ENCODE measurements around the gene CCDC102A. TPM values are rescaled to one million over a fixed set of nuclear protein-coding genes. Genes with fewer than 3 reads are reported as not detected.
"Not testable (repeated sequence)": the region's sequence is repeated elsewhere in the genome, so short reads cannot be mapped to it uniquely, and the experiment has no call there.

Gene CCDC102A
- total RNA-seq, 1 experiment from 2014 or later = 11.1 TPM

GRCh38 chr16:57570301-57571070 lies 34.1 kb upstream of the CCDC102A start:
- no peak for DNase-seq
- Histone ChIP-seq H3K36me3 (no peaks in the 10 kb centered on the region), H3K4me3 (no peak overlapping the region), H3K27ac (no peak overlapping the region), H3K9me3 (replicated peaks) (no peaks in the 10 kb centered on the region), H3K27me3 (peaks cover 20% of the 10 kb centered on the region; the same call in 1 of the 2 replicates), H3K4me1 (no peaks in the 10 kb centered on the region)

- no peaks in the 10 kb centered on the region for H3K4me1 ChIP-seq
- no peak overlapping the region for H3K4me3 ChIP-seq
- H3K27me3 ChIP-seq = peaks cover 16% of the 10 kb centered on the region; the same call in 1 of the 2 replicates
- no peak overlapping the region for H3K27ac ChIP-seq
- no peaks in the 10 kb centered on the region for H3K36me3 ChIP-seq
- H3K9me3 ChIP-seq (replicated peaks) = no peaks in the 10 kb centered on the region
- DNase-seq = no peak
Observed at GRCh38 chr16:57569306-57569946, 33.1 kb upstream of the CCDC102A start.

- not testable (repeated sequence) for H3K36me3 ChIP-seq; H3K4me1 ChIP-seq; H3K27ac ChIP-seq; DNase-seq; H3K4me3 ChIP-seq; H3K9me3 ChIP-seq (replicated peaks)
- peaks cover 11% of the 10 kb centered on the region; the same call in 1 of the 2 replicates for H3K27me3 ChIP-seq
Observed at GRCh38 chr16:57568772-57569171, 32.4 kb upstream of the CCDC102A start.

GRCh38 chr16:57568173-57568678 lies 31.9 kb upstream of the CCDC102A start:
- no peak for DNase-seq

GRCh38 chr16:57567691-57568090 lies 31.3 kb upstream of the CCDC102A start:
- Histone ChIP-seq H3K27me3 (peaks cover 7% of the 10 kb centered on the region; the same call in 1 of the 2 replicates), H3K27ac (no peak overlapping the region), H3K4me3 (no peak overlapping the region), H3K36me3 (no peaks in the 10 kb centered on the region), H3K9me3 (replicated peaks) (no peaks in the 10 kb centered on the region), H3K4me1 (no peaks in the 10 kb centered on the region)
- DNase-seq = no peak

More at GRCh38 chr16:57568173-57568678, 31.9 kb upstream of the CCDC102A start:
- Histone ChIP-seq H3K4me3 (no peak overlapping the region), H3K36me3 (no peaks in the 10 kb centered on the region), H3K4me1 (no peaks in the 10 kb centered on the region), H3K9me3 (replicated peaks) (no peaks in the 10 kb centered on the region), H3K27me3 (peaks cover 11% of the 10 kb centered on the region; the same call in 1 of the 2 replicates), H3K27ac (no peak overlapping the region)

GRCh38 chr16:57566436-57566835 lies 30.1 kb upstream of the CCDC102A start:
- Histone ChIP-seq H3K9me3 (replicated peaks) (no peaks in the 10 kb centered on the region; the same call in 1 of the 2 replicates), H3K4me1 (no peaks in the 10 kb centered on the region), H3K27me3 (no peaks in the 10 kb centered on the region), H3K36me3 (no peaks in the 10 kb centered on the region), H3K27ac (no peak overlapping the region), H3K4me3 (no peak overlapping the region)
- DNase-seq = no peak

- no peak for DNase-seq
- Histone ChIP-seq H3K4me1 (no peaks in the 10 kb centered on the region), H3K9me3 (replicated peaks) (no peaks in the 10 kb centered on the region; the same call in 1 of the 2 replicates), H3K27ac (no peak overlapping the region), H3K4me3 (no peak overlapping the region), H3K27me3 (no peaks in the 10 kb centered on the region), H3K36me3 (no peaks in the 10 kb centered on the region)
Observed at GRCh38 chr16:57565461-57565860, 29.1 kb upstream of the CCDC102A start.

GRCh38 chr16:57564571-57565270 lies 28.4 kb upstream of the CCDC102A start:
- peaks cover 5% of the 10 kb centered on the region for H3K9me3 ChIP-seq (replicated peaks)
- H3K4me3 ChIP-seq = no peak overlapping the region
- DNase-seq = no peak
- H3K36me3 ChIP-seq = no peaks in the 10 kb centered on the region
- H3K4me1 ChIP-seq = no peaks in the 10 kb centered on the region
- no peak overlapping the region for H3K27ac ChIP-seq
- H3K27me3 ChIP-seq = no peaks in the 10 kb centered on the region

GRCh38 chr16:57563761-57564160 lies 27.4 kb upstream of the CCDC102A start:
- Histone ChIP-seq H3K36me3 (no peaks in the 10 kb centered on the region), H3K27ac (no peak overlapping the region), H3K9me3 (replicated peaks) (peaks cover 5% of the 10 kb centered on the region), H3K4me3 (no peak overlapping the region), H3K27me3 (no peaks in the 10 kb centered on the region), H3K4me1 (no peaks in the 10 kb centered on the region)
- no peak for DNase-seq

- Histone ChIP-seq H3K36me3 (no peaks in the 10 kb centered on the region), H3K9me3 (replicated peaks) (peaks cover 5% of the 10 kb centered on the region), H3K4me3 (no peak overlapping the region), H3K4me1 (no peaks in the 10 kb centered on the region), H3K27ac (no peak overlapping the region), H3K27me3 (no peaks in the 10 kb centered on the region)
- no peak for DNase-seq
Observed at GRCh38 chr16:57563487-57563750, 27.0 kb upstream of the CCDC102A start.

GRCh38 chr16:57562669-57563486 lies 26.5 kb upstream of the CCDC102A start:
- H3K9me3 ChIP-seq (replicated peaks) = peaks cover 5% of the 10 kb centered on the region
- no peak overlapping the region for H3K4me3 ChIP-seq
- H3K27me3 ChIP-seq = 0 out of 2 replicates have a peak, but pooled peaks cover 3% of the 10 kb centered on the region
- H3K36me3 ChIP-seq = no peaks in the 10 kb centered on the region
- H3K27ac ChIP-seq = no peak overlapping the region
- DNase-seq = no peak
- no peaks in the 10 kb centered on the region for H3K4me1 ChIP-seq

- no peak overlapping the region for H3K4me3 ChIP-seq
- 0 out of 2 replicates have a peak, but pooled peaks cover 3% of the 10 kb centered on the region for H3K27me3 ChIP-seq
- no peaks in the 10 kb centered on the region for H3K4me1 ChIP-seq
- no peaks in the 10 kb centered on the region for H3K36me3 ChIP-seq
- no peak overlapping the region for H3K27ac ChIP-seq
- H3K9me3 ChIP-seq (replicated peaks) = peaks cover 5% of the 10 kb centered on the region
- DNase-seq = no peak
Observed at GRCh38 chr16:57562066-57562465, 25.7 kb upstream of the CCDC102A start.

GRCh38 chr16:57559072-57559790 lies 22.9 kb upstream of the CCDC102A start:
- no peaks in the 10 kb centered on the region for H3K36me3 ChIP-seq
- H3K4me1 ChIP-seq = no peaks in the 10 kb centered on the region
- H3K4me3 ChIP-seq = no peak overlapping the region
- H3K9me3 ChIP-seq (replicated peaks) = peaks cover 5% of the 10 kb centered on the region
- 0 out of 2 replicates have a peak, but pooled peaks cover 3% of the 10 kb centered on the region for H3K27me3 ChIP-seq
- no peak for DNase-seq
- H3K27ac ChIP-seq = no peak overlapping the region
